ENCODE results near the gene SLC28A1. TPM values are rescaled to one million over a fixed set of nuclear protein-coding genes. Genes with fewer than 3 reads are reported as not detected.

The SLC28A1 gene
- total and polyA plus RNA-seq, 4 donors = 0.09 to 39.7 (median 18.3) TPM

GRCh38 chr15:84940399-84940798 lies 55.9 kb downstream of the SLC28A1 start (continued):
- TF ChIP-seq RAD21 (IDR thresholded peaks at IDR 0.05) = no peak

GRCh38 chr15:84942456-84942855 lies 58.0 kb downstream of the SLC28A1 start:
- Histone ChIP-seq H3K27me3 (ENCODE audit: control insufficient read depth in 4 of 4, insufficient read depth in 4 of 4, low read length in 3 of 4) (no peaks in the 10 kb centered on the region), H3K36me3 (ENCODE audit: control insufficient read depth in 4 of 4, insufficient read depth in 3 of 4, low read depth in 1 of 4, low read length in 3 of 4) (peaks cover 1 to 43% (median 22%) of the 10 kb centered on the region in 4 donors), H3K9me3 (ENCODE audit: control insufficient read depth in 4 of 4, low read length in 3 of 4) (no peaks in the 10 kb centered on the region), H3K4me1 (ENCODE audit: control insufficient read depth in 4 of 4, insufficient read depth in 4 of 4, low read length in 3 of 4) (no peaks in the 10 kb centered on the region), H3K9ac (ENCODE audit: low read depth in 1 of 2, low read length in 2 of 2) (no peak overlapping the region), H3K4me3 (ENCODE audit: low read depth in 1 of 3, low read length in 3 of 3) (no peak overlapping the region), H3K27ac (ENCODE audit: low read depth in 1 of 2, low read length in 2 of 2) (no peak overlapping the region)
- DNase-seq (ENCODE audit: low spot score) = no peak
- TF ChIP-seq TAF1 (conservative IDR thresholded peaks at IDR 0.05) = no peak
- no peak for TF ChIP-seq FOXA2 (IDR thresholded peaks at IDR 0.05)
- no peak for TF ChIP-seq YY1 (IDR thresholded peaks at IDR 0.05)
- TF ChIP-seq HNF4G (IDR thresholded peaks at IDR 0.05) = no peak
- TF ChIP-seq NR2F2 (IDR thresholded peaks at IDR 0.05) = no peak
- no peak for TF ChIP-seq REST (IDR thresholded peaks at IDR 0.05)
- no peak for TF ChIP-seq RAD21 (IDR thresholded peaks at IDR 0.05)
- no peak for TF ChIP-seq RXRA (IDR thresholded peaks at IDR 0.05)
- no peak for TF ChIP-seq SP1 (IDR thresholded peaks at IDR 0.05)
- TF ChIP-seq FOXA1 (IDR thresholded peaks at IDR 0.05) = no peak
- no peak for TF ChIP-seq ATF3 (IDR thresholded peaks at IDR 0.05)
- no peak for TF ChIP-seq MAX (IDR thresholded peaks at IDR 0.05)
- no peak for TF ChIP-seq JUND (IDR thresholded peaks at IDR 0.05)
- TF ChIP-seq CTCF (IDR thresholded peaks at IDR 0.05; ENCODE audit: low read depth, low read length, missing input control) = no peak
- no peak for TF ChIP-seq EGR1 (IDR thresholded peaks at IDR 0.05; ENCODE audit: low read depth in 2 of 2)
- no peak for TF ChIP-seq HNF4A (conservative IDR thresholded peaks at IDR 0.05)
- no peak for TF ChIP-seq ZBTB33 (IDR thresholded peaks at IDR 0.05)
- 91% methylated on average over 2 of the region's 2 CpGs for WGBS
